Adrenal gland (tissue), 5 donors: ENCODE results near the gene JAZF1.

Experiments
- POLR2A ChIP-seq, 2 donors: fragments of 450-650 bp; IDR thresholded peaks; one replicate each; pipeline ENCODE4 v1.6.1; 2017; ENCODE audit warnings: antibody characterized with exemption in 2 of 2, mild to moderate bottlenecking in 2 of 2, moderate library complexity in 1 of 2
- TF ChIP-seq, protein P1 (sequence below), 6 experiments: fragments of 450-650 bp in 4 of 6; fragments of 200-600 bp in 2 of 6; sonication (generic) in 1 of 6; IDR thresholded peaks; 1 replicate in 5 of 6; 2 replicates in 1 of 6; pipeline versions ENCODE4 v1.5.1 to v1.8.0; 2016 to 2021; ENCODE audit warnings: antibody characterized with exemption in 6 of 6, mild to moderate bottlenecking in 2 of 6, moderate library complexity in 1 of 6
- donor health status: DM: no; HTN: no; CAD: no.

- TF ChIP-seq POLR2A (IDR thresholded peaks at IDR 0.05) = no peak
- TF ChIP-seq, protein P1, sequence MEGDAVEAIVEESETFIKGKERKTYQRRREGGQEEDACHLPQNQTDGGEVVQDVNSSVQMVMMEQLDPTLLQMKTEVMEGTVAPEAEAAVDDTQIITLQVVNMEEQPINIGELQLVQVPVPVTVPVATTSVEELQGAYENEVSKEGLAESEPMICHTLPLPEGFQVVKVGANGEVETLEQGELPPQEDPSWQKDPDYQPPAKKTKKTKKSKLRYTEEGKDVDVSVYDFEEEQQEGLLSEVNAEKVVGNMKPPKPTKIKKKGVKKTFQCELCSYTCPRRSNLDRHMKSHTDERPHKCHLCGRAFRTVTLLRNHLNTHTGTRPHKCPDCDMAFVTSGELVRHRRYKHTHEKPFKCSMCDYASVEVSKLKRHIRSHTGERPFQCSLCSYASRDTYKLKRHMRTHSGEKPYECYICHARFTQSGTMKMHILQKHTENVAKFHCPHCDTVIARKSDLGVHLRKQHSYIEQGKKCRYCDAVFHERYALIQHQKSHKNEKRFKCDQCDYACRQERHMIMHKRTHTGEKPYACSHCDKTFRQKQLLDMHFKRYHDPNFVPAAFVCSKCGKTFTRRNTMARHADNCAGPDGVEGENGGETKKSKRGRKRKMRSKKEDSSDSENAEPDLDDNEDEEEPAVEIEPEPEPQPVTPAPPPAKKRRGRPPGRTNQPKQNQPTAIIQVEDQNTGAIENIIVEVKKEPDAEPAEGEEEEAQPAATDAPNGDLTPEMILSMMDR (IDR thresholded peaks at IDR 0.05) = no peak
These were observed 35.4 kb downstream of the JAZF1 start for GRCh38 chr7:28145090-28145626.
